AML-193 (cell line): ENCODE data around the gene FNTB.

Experiments
- DNase-seq, 2 experiments: peaks; one replicate each; lab custom pipeline; 2025; lab: John Stamatoyannopoulos, UW

Gene FNTB

DNA sequence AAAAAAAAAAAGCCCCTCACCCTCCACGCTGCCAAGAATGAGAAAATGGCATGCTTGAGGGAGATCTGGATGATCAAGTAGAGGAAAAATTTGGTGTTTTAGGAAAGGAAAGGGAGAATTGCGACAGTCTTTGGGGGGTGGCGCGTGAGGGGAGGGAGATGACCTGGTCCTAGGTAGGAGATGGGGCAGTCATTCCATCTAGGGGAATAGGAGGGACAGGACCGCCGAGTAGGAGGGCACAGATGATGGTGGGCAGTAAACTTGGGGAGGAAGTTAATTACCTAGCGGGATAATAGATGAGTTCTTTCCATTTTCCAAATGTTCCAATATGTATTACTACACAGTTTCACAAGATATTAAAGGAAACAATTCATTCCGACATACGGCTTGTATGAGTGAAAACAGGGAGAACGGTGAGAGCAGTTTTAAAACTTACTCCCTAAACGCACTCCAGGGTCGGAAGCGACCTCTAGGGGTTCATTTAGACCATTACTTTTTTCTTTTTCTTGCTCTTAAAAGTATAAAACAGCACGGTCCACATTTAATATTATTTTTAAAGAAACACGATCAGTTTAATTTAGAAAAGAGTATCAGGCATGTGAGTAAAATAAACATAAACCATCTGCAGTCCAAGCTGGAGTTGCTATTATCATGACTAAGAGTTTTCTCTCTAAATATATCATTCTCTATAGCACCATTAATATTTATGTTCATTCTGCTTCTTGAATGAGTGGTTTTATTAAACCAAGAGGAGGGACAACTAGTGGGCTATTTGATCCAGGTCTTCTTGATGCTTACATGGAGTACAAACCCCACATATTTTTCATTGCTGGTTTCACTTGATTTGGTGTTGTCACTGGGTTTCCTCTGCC, 3.0 kb upstream of the FNTB start:
- peak; percentile 65 to 70 for DNase-seq

- DNase-seq: no peak
These were observed 708 bp downstream of the FNTB start for GRCh38 chr14:64987438-64987767.

GRCh38 chr14:64990296-64990695, 3.6 kb downstream of the FNTB start:
- no peak for DNase-seq

DNA sequence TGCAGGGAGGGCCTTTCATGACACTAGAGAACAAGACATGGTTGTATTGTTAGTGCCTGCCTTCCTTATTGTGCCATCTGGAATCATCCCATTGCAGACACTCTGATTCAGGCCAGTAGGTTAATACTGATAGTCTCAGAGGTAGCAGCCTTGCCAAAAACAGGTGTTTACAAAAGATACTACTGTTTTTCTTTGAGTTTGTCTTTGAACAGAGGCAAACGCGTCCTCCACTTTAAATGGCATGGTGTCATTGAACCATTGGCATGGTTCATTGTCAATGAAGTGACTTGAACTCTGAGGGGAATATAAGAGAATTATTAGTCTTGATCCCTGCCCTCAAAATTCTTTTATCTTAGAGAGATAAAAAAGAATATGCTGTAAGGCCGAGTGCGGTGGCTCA, 4.2 kb downstream of the FNTB start:
- DNase-seq: no peak

GRCh38 chr14:64992328-64992885, 5.7 kb downstream of the FNTB start:
- DNase-seq: no peak

GRCh38 chr14:64993266-64993930, 6.7 kb downstream of the FNTB start:
- peak; percentile 58 to 70 for DNase-seq

DNA sequence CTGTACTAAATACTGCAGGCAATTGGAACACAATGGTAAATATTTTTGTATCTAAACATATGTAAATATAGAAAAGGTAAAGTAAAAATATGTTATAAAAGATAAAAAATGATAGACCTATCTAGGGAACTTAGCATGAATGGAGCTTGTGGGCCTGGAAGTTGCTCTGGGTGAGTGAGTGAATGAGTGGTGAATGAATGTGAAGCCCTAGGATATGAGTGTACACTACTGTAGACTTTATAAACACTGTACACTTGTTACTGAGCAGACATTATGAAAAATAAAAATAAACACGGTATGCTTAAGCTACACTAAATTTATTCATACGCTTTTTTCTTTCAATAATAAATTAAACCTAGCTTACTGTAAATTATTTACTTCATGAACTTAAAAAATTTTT, 7.8 kb downstream of the FNTB start:
- no peak for DNase-seq

- DNase-seq: no peak
These were observed 8.6 kb downstream of the FNTB start for GRCh38 chr14:64995291-64995690.

- DNase-seq: no peak
These were observed 10.6 kb downstream of the FNTB start for GRCh38 chr14:64997108-64997794.

- DNase-seq: no peak
These were observed 11.8 kb downstream of the FNTB start for GRCh38 chr14:64998455-64998931.

GRCh38 chr14:65000898-65001591, 14.3 kb downstream of the FNTB start:
- no peak for DNase-seq

- DNase-seq: no peak
These were observed 15.0 kb downstream of the FNTB start for GRCh38 chr14:65001723-65002122.

- DNase-seq: no peak
These were observed 16.0 kb downstream of the FNTB start for GRCh38 chr14:65002586-65003210.

DNA sequence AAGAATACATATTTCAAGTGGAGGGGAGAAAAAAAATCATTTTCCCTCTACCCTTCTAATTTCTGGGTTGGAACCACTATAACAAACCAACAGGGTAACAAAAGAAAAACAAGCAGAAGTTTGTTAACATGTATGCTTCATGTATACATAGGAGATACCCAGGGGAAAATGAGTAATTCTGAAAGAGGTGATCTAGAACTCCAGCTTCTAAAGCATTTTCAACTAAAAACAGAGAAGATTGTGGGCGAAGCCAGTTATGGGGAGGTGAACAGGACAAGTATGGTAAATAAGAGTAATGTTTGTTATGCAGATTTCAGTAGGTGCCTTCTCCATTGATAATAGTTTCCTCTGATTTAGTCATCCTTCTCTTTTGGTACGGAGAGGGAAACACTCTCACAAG, 16.7 kb downstream of the FNTB start:
- no peak for DNase-seq

GRCh38 chr14:65006261-65006721, 19.6 kb downstream of the FNTB start:
- DNase-seq: no peak

GRCh38 chr14:65007202-65007601, 20.5 kb downstream of the FNTB start:
- no peak for DNase-seq

GRCh38 chr14:65010211-65010931, 23.7 kb downstream of the FNTB start:
- no peak for DNase-seq

DNA sequence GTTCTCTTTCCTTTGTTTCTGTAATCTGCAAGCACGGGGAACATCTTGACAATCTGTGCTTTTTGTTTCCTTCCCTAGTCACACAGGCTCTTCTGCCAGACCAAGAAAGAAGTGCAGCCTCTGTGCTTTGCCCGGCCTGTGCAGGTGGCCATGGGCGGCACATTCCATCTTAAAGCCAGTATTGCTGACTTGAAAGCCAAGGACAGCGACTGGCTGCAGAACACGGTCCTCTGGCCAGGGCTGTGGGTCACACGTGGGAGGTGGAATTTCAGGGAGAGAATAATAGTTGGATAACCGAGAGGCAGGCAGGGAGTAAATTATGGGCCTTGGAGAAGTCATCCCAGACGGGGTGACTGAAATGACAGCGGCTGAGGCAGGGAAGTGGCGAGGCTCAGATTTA, 24.8 kb downstream of the FNTB start:
- no peak for DNase-seq

DNA sequence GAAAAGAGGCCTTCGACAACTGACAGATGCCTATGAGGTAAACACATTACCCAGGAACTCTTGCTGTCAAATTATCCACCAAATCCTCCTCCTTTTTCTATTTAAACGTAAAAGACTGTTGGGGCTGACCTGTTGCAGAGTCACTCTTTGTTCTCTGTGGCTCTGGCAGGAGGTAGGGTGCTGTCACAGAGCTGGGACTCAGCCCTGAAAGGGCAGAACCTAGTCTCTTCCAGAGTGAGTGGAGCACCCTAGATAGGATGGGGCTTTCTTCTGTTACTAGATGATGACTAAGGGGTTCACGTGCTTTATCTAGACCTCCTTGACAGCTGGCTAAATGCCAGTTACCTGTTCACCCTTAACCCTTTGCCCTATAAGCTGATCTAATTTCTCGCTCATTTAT, 25.7 kb downstream of the FNTB start:
- DNase-seq: no peak

GRCh38 chr14:65015391-65015790, 28.7 kb downstream of the FNTB start:
- no peak for DNase-seq

DNA sequence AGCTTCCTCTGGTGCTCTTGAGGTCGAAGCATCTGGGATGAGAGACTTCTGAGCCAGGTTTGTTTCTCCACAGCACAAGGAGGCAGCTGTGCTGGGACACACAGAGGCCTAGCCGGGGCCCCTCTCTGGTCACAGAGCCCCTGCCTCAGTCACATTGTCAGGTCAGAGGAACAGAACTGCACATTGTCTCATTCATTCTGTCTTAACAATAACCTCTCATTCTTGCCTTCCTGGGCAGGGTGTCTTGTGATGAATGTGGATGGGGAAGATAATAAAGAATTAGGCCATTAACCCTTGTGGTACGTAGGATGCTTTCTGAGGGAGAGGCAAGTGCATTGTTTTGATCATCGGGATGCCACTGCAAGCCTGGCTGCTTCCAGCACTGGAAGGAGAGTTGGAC, 29.8 kb downstream of the FNTB start:
- DNase-seq: no peak
